Uterus (tissue), 2 donors: Measurements from ENCODE around the gene RAPGEF5.

ENCODE experiments used
- CTCF ChIP-seq, 4 experiments: fragments of 200-600 bp in 2 of 4; fragments of 450-650 bp in 2 of 4; sonication (generic) in 2 of 4; IDR thresholded peaks; one replicate each; pipeline ENCODE4 v1.5.1; 2016 to 2019; ENCODE audit warnings: antibody characterized with exemption in 4 of 4, mild to moderate bottlenecking in 2 of 4, moderate library complexity in 1 of 4
- POLR2A ChIP-seq, 2 donors: fragments of 450-650 bp; IDR thresholded peaks; one replicate each; pipeline ENCODE4 v1.6.1; 2016; ENCODE audit warnings: antibody characterized with exemption in 2 of 2, mild to moderate bottlenecking in 1 of 2, moderate library complexity in 1 of 2

GRCh38 chr7:22397981-22398380 is 41.0 kb upstream of the RAPGEF5 start:
- TF ChIP-seq POLR2A (IDR thresholded peaks at IDR 0.05) (no peak), CTCF (IDR thresholded peaks at IDR 0.05) (no peak)
